KOPT-K1 (cell line): ENCODE data around the gene SLC23A3.

Experiments
- H3K27ac ChIP-seq: fragments of 200-600 bp; sonication (generic); 2 replicates; pipeline ENCODE4 v1.5.1; 2016; ENCODE audit warnings: antibody characterized with exemption, mild to moderate bottlenecking, low read depth, low read length; ENCODE audit not compliant: poor library complexity, severe bottlenecking
- H3K36me3 ChIP-seq: fragments of 200-600 bp; sonication (generic); 2 replicates; pipeline ENCODE4 v1.5.1; 2017; ENCODE audit warnings: antibody characterized with exemption, mild to moderate bottlenecking, low read length, moderate library complexity; ENCODE audit not compliant: insufficient read depth
- H3K9me3 ChIP-seq: fragments of 200-600 bp; sonication (generic); 2 replicates; pipeline ENCODE4 v1.5.1; 2017; ENCODE audit warnings: antibody characterized with exemption, low read length, mild to moderate bottlenecking; ENCODE audit not compliant: insufficient read depth, poor library complexity, severe bottlenecking

The SLC23A3 gene

GRCh38 chr2:219155054-219155644, 14.7 kb downstream of the SLC23A3 start:
- Histone ChIP-seq H3K36me3 (peaks cover 39% of the 10 kb centered on the region), H3K27ac (no peak overlapping the region), H3K9me3 (no peaks in the 10 kb centered on the region)

DNA sequence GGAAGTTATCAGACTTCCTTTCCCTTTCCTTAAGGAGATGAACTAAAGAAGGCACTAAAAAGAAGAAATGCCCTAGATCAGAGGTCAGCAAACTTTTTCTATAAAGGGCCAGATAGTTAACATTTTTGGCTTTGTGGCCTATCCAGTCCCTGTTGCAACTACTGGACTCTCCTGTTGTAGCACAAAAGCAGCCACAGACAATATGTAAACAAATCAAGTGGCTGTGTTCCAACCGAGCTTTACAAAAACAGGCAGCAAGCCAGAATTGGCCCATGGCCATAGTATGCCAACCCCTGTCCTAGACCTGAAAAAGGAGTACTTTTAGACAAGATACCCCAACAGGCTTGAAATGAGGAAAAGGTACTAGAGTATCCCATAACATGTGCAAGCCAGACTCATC, 20.2 kb downstream of the SLC23A3 start:
- Histone ChIP-seq H3K27ac (no peak overlapping the region), H3K9me3 (no peaks in the 10 kb centered on the region), H3K36me3 (peaks cover 57% of the 10 kb centered on the region)

DNA sequence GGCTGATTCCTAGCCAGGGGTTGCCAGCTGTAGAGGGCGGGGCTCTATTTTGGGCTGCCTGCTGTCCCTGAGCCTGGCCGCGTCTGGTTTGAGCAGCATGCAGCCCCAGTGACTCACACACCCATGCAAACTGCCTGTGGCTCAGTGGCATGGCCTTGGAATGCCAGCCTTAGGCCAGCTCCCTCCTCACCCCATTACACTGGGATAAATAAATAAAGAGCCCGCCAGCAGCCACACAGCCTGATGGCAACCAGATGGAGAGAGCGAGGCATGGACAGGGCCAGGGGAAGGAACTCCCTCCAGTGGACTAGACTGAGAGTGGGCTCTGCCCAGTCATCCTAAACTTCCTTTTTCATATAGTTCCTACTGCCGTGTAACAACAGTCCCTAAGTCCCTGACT, 27.5 kb downstream of the SLC23A3 start:
- Histone ChIP-seq H3K27ac (no peak overlapping the region), H3K9me3 (no peaks in the 10 kb centered on the region), H3K36me3 (peaks cover 68% of the 10 kb centered on the region)

DNA sequence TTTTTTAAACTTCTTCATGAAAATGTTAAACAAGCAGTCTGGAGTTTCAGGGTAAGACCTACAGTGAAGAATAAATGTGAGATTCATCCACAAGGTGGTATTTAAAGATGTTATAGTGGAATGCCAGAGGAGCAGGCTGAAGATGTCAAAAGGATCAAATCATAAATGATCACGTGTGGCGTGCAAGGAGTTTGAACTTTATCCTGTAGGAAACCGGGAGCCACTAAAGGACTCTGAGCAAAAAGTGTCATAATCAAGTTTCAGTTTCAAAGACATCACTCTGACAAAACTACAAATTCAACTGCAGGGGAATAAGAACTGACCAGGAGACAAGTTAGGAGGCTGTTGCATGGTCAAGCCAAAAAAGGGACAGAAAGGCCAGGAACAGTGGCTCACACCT, 29.1 kb downstream of the SLC23A3 start:
- Histone ChIP-seq H3K27ac (no peak overlapping the region), H3K9me3 (no peaks in the 10 kb centered on the region), H3K36me3 (peaks cover 52% of the 10 kb centered on the region)

GRCh38 chr2:219133976-219134375, 35.9 kb downstream of the SLC23A3 start:
- Histone ChIP-seq H3K36me3 (no peaks in the 10 kb centered on the region), H3K9me3 (no peaks in the 10 kb centered on the region)

DNA sequence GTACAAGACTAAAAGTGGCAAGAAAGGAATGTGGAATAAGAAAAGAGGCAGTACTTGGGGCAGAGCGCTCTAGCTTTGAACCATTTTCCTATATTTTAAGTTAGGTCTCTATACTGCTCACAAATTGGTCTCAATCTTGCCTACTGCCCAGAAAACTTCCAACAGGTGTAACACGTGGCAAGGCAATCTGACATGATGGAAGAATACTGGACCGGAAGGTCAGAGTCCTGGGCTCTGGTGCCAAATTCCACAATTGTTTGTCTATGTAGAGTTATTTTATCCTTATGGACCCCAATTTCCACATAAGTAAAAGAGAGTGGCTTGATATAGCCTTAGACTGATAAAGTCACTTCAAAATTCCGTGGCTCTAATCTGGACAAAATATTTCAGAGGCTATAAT, 38.1 kb downstream of the SLC23A3 start:
- Histone ChIP-seq H3K9me3 (no peaks in the 10 kb centered on the region), H3K27ac (no peak overlapping the region), H3K36me3 (no peaks in the 10 kb centered on the region)

More at GRCh38 chr2:219133976-219134375, 35.9 kb downstream of the SLC23A3 start:
- H3K27ac ChIP-seq, result no peak overlapping the region

GRCh38 chr2:219131327-219131726, 38.5 kb downstream of the SLC23A3 start:
- Histone ChIP-seq H3K9me3 (no peaks in the 10 kb centered on the region), H3K36me3 (no peaks in the 10 kb centered on the region), H3K27ac (no peak overlapping the region)

GRCh38 chr2:219129589-219129988, 40.2 kb downstream of the SLC23A3 start:
- no peaks in the 10 kb centered on the region for H3K9me3 ChIP-seq
- no peaks in the 10 kb centered on the region for H3K36me3 ChIP-seq
- H3K27ac ChIP-seq, result no peak overlapping the region

DNA sequence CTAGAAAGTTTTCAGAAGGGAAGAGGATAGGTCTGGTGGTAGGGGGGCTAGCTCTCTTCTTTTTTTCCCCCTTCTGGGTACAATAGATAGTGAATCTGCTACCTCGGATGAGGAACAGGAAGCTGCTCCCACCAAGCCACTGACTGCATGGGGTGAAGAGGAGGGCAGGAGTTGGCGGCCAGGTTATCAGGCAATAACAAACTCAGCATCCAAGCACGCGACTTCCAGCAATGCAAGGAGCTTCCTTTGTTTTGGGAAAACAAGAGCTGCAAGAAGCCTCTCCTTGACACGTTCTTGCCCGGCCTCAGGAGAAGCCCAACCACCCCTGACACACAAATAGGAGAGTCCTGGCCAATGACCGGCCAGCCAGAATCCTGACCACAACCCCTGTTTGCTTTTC, 41.4 kb downstream of the SLC23A3 start:
- Histone ChIP-seq H3K36me3 (no peaks in the 10 kb centered on the region), H3K27ac (no peak overlapping the region), H3K9me3 (no peaks in the 10 kb centered on the region)

DNA sequence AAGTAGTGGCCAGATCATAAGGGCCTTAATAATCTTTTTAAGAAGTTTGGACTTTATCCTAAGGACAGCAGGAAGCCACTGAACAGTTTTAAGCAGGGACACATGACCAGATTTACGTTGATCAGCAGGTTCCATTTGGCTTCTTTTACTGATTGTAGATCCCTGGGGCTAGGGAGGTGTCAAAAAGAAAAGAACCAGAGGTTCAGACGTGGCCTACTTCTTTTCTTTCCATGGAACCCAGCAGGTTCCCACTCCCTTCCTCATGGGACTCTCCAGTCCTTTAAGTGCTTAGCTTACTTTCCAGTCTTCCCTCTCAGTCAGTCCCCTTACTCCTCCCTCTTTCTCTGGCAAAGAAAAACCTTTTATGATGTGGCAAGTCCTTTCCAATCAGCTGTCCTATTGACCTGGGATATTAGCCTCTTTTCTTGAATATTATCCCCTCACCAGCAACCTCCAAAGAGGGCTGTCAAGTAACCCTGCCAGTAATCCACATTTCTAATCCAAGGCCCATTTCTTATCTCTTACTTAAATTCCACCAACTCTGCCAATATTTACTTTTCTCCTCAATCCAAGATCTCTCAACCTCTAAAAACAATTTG, 42.7 kb downstream of the SLC23A3 start:
- no peaks in the 10 kb centered on the region for H3K36me3 ChIP-seq
- H3K27ac ChIP-seq, result no peak overlapping the region
- H3K9me3 ChIP-seq, result no peaks in the 10 kb centered on the region

DNA sequence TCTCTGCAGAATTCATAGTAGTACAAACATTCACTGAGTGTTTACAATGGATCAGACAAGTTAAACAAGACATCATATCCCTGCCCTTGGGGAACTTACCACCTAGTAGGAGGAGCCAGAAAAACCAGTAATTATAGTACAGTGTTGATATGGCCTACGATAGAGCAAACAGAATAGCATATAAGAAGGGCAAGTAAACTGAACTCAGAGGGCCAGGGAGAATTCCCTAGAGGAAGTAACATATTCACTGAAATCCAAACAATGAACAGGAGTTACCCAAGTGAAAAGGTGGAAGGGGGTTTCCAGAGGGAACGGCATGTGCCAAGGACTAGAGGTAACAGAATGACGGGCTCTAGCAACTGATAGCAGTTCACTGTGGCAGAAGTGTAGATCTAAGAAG, 43.3 kb downstream of the SLC23A3 start:
- Histone ChIP-seq H3K9me3 (no peaks in the 10 kb centered on the region), H3K27ac (no peak overlapping the region), H3K36me3 (no peaks in the 10 kb centered on the region)

GRCh38 chr2:219125886-219126270, 44.0 kb downstream of the SLC23A3 start:
- H3K9me3 ChIP-seq, result no peaks in the 10 kb centered on the region
- H3K27ac ChIP-seq, result no peak overlapping the region
- no peaks in the 10 kb centered on the region for H3K36me3 ChIP-seq

GRCh38 chr2:219125225-219125885, 44.5 kb downstream of the SLC23A3 start:
- Histone ChIP-seq H3K36me3 (no peaks in the 10 kb centered on the region), H3K9me3 (no peaks in the 10 kb centered on the region), H3K27ac (no peak overlapping the region)

DNA sequence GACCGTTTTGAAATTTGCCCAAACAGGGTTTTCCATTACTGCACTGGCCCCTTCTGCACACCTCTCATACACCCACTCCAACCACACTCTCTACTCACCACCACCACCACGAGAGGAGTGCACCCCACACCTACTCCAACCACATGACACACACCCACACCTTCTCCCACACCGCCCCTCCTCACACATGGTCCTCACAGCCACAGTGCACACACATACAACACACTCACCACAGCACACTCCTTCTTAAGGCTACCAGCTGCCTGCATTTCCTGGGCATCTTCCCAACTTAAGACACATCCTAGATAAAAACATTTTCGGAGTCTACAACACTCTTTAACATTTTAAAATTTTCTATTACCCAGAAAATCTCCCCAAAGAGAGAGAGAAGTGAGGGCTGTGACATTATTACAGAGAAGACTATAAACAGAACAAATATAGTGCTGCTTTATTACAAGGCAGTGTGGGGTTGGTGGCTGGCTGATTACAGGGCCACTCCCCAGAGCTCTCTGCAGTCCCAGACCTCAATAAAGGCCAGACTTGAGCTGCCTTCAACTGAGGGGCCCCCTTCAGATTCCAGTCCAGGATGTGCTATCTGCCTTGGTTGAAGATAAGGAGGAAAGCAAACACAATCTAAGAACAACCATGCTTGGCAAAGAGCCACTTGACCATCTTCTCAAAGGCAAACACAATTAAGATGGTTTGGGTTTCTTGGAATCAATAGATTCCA, 45.3 kb downstream of the SLC23A3 start:
- H3K36me3 ChIP-seq, result no peaks in the 10 kb centered on the region
- H3K27ac ChIP-seq, result no peak overlapping the region

GRCh38 chr2:219123356-219124135, 46.3 kb downstream of the SLC23A3 start:
- Histone ChIP-seq H3K27ac (no peak overlapping the region), H3K36me3 (no peaks in the 10 kb centered on the region), H3K9me3 (no peaks in the 10 kb centered on the region)

More for the DNA sequence above, 45.3 kb downstream of the SLC23A3 start:
- H3K9me3 ChIP-seq, result no peaks in the 10 kb centered on the region
